Fibroblast of lung (primary cell): ENCODE data around the gene DPYD.

Source experiments
- EZH2 ChIP-seq: IDR thresholded peaks from 2 replicates; pipeline ENCODE4 v1.5.1; 2012; ENCODE audit warnings: low read length, control low read depth, mild to moderate bottlenecking; ENCODE audit errors: missing control alignments
- TF ChIP-seq, protein P1 (sequence below), 2 donors: IDR thresholded peaks in 1 of 2; conservative IDR thresholded peaks in 1 of 2; 1 replicate in 1 of 2; 2 replicates in 1 of 2; pipeline ENCODE4 v1.5.1; 2011 to 2012; ENCODE audit warnings: low read length in 2 of 2, control low read depth in 1 of 2, inconsistent platforms in 1 of 2, low read depth in 1 of 2, mild to moderate bottlenecking in 1 of 2

DNA sequence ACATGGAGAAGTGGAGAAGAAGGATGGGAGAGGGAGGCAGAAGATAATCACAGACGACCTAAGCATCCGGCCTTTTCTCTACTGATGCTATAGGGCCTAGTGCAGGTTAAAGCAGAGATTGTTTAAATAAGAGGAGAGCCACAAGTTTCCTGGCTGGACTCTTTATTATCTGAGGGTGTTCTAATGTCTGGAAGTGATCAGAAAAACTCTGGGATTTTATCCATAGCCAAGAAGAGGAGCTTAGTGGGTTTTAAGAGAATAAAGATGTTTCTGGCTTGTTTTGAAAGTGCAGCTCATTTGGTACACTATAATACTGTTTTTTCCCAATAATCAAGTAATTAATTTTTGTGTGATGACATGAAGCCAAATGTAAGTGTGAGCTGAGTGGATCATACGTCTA is 780.2 kb downstream of the DPYD start:
- TF ChIP-seq, protein P1, sequence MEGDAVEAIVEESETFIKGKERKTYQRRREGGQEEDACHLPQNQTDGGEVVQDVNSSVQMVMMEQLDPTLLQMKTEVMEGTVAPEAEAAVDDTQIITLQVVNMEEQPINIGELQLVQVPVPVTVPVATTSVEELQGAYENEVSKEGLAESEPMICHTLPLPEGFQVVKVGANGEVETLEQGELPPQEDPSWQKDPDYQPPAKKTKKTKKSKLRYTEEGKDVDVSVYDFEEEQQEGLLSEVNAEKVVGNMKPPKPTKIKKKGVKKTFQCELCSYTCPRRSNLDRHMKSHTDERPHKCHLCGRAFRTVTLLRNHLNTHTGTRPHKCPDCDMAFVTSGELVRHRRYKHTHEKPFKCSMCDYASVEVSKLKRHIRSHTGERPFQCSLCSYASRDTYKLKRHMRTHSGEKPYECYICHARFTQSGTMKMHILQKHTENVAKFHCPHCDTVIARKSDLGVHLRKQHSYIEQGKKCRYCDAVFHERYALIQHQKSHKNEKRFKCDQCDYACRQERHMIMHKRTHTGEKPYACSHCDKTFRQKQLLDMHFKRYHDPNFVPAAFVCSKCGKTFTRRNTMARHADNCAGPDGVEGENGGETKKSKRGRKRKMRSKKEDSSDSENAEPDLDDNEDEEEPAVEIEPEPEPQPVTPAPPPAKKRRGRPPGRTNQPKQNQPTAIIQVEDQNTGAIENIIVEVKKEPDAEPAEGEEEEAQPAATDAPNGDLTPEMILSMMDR (conservative IDR thresholded peaks at IDR 0.05 in 1 of 2, IDR thresholded peaks at IDR 0.05 in 1 of 2; ENCODE audit: low read depth in 1 of 2, low read length in 2 of 2) = no peak
- TF ChIP-seq EZH2 = no peak
